Caco-2 (cell line): Measurements from ENCODE around the gene RAC2. TPM values are rescaled to one million over a fixed set of nuclear protein-coding genes. Genes with fewer than 3 reads are reported as not detected.

Source experiments
- BruUV-seq: library from RNA; stranded (reverse); fragments of 400-500 nt; replicated peaks from 2 replicates; lab custom pipeline; 2021; lab: Mats Ljungman, UMichigan
- CTCF ChIA-PET: fragments of 300-600 bp; sonication (Branson Sonifier 250); formaldehyde crosslinking; loops from one replicate; lab custom pipeline; 2022; ENCODE audit warnings: antibody characterized with exemption; lab: Charles Lee
- POLR2A ChIA-PET: fragments of 300-600 bp; sonication (Branson Sonifier 250); formaldehyde crosslinking; loops from one replicate; lab custom pipeline; 2022; ENCODE audit warnings: antibody characterized with exemption; lab: Charles Lee
- DNase-seq, 2 experiments: peaks; one replicate each; pipeline versions ENCODE4 v3.0.0 to v3.0.0-alpha.2; 2020 to 2022
- H3K27me3 ChIP-seq: replicated peaks from 2 replicates; pipeline ENCODE4 v1.6.0; 2011; ENCODE audit warnings: low read length; ENCODE audit not compliant: control insufficient read depth, insufficient read depth
- H3K36me3 ChIP-seq: 2 replicates; pipeline ENCODE4 v1.5.1; 2011; ENCODE audit warnings: low read length; ENCODE audit not compliant: control insufficient read depth, insufficient read depth
- H3K4me1 ChIP-seq: fragments of 250-450 bp; sonication (Bioruptor Pico); 2 replicates; pipeline ENCODE4 v1.5.1; 2020; ENCODE audit warnings: mild to moderate bottlenecking
- H3K4me3 ChIP-seq: 2 replicates; pipeline ENCODE4 v1.5.1; 2011; ENCODE audit warnings: low read depth, mild to moderate bottlenecking, control low read depth, low read length
- H3K9me3 ChIP-seq: fragments of 250-450 bp; sonication (Bioruptor Pico); 2 replicates; pipeline ENCODE4 v1.5.1; 2020; ENCODE audit warnings: mild to moderate bottlenecking, moderate library complexity
- H3K27ac Mint-ChIP-seq: one replicate; pipeline ENCODE4 v1.8.0; 2022; ENCODE audit warnings: mixed read lengths; ENCODE audit not compliant: unreplicated experiment
- H3K27me3 Mint-ChIP-seq: one replicate; pipeline ENCODE4 v1.8.0; 2022; ENCODE audit warnings: mixed read lengths; ENCODE audit not compliant: insufficient read depth, unreplicated experiment
- H3K36me3 Mint-ChIP-seq: one replicate; pipeline ENCODE4 v1.8.0; 2022; ENCODE audit warnings: mild to moderate bottlenecking, mixed read lengths; ENCODE audit not compliant: insufficient read depth, unreplicated experiment
- H3K4me1 Mint-ChIP-seq: one replicate; pipeline ENCODE4 v1.8.0; 2022; ENCODE audit warnings: low read depth, mixed read lengths; ENCODE audit not compliant: unreplicated experiment
- H3K4me3 Mint-ChIP-seq: one replicate; pipeline ENCODE4 v1.8.0; 2022; ENCODE audit warnings: mild to moderate bottlenecking, moderate library complexity, mixed read lengths; ENCODE audit not compliant: unreplicated experiment
- H3K9me3 Mint-ChIP-seq: one replicate; pipeline ENCODE4 v1.8.0; 2022; ENCODE audit warnings: mixed read lengths; ENCODE audit not compliant: unreplicated experiment
- CTCF ChIP-seq, 2 experiments: fragments of 200-600 bp in 1 of 2; IDR thresholded peaks; 1 replicate in 1 of 2; 2 replicates in 1 of 2; pipeline versions ENCODE4 v1.5.1 to v1.8.0; 2011 to 2022; ENCODE audit warnings: antibody characterized with exemption in 1 of 2, control low read depth in 1 of 2, inconsistent platforms in 1 of 2, low read depth in 1 of 2, low read length in 1 of 2, mild to moderate bottlenecking in 1 of 2, moderate library complexity in 1 of 2; ENCODE audit not compliant: insufficient read depth in 1 of 2, severe bottlenecking in 1 of 2, unreplicated experiment in 1 of 2
- intact Hi-C: fragments of 100-400 bp; cut with micrococcal nuclease; formaldehyde crosslinking; loops from one replicate; pipeline ENCODE4 v1.10.0; 2022; ENCODE audit not compliant: unreplicated experiment
- total RNA-seq: library from RNA; stranded (reverse); gene quantifications from 2 replicates; pipeline ENCODE4 v1.2.3, GENCODE V29; 2022

The RAC2 gene
- total RNA-seq, 1 experiment from 2014 or later = 0.25 TPM

- Histone ChIP-seq H3K4me3 (no peak overlapping the region), H3K36me3 (no peaks in the 10 kb centered on the region)
- POLR2A ChIA-PET = no interaction called here
Observed at GRCh38 chr22:37204045-37204655, 39.9 kb downstream of the RAC2 start.

GRCh38 chr22:37203354-37204044 is 40.6 kb downstream of the RAC2 start:
- Histone ChIP-seq H3K9me3 (no peaks in the 10 kb centered on the region), H3K36me3 (no peaks in the 10 kb centered on the region), H3K27me3 (no peaks in the 10 kb centered on the region; the same call in 1 of the 2 replicates), H3K4me3 (no peak overlapping the region), H3K4me1 (peaks cover 15% of the 10 kb centered on the region)
- CTCF ChIA-PET = no interaction called here
- DNase-seq = peak in 1 of 2 experiments; percentile 32
- H3K4me3 Mint-ChIP-seq = no peak overlapping the region
- TF ChIP-seq CTCF (IDR thresholded peaks at IDR 0.05; ENCODE audit: insufficient read depth in 1 of 2, low read depth in 1 of 2, low read length in 1 of 2, severe bottlenecking in 1 of 2, unreplicated experiment in 1 of 2) = no peak
- intact Hi-C loops = no loop called here
- H3K4me1 Mint-ChIP-seq = no peaks in the 10 kb centered on the region
- H3K9me3 Mint-ChIP-seq = no peaks in the 10 kb centered on the region
- H3K27me3 Mint-ChIP-seq = no peaks in the 10 kb centered on the region
- peaks cover 7% of the 10 kb centered on the region for H3K36me3 Mint-ChIP-seq
- POLR2A ChIA-PET = no interaction called here
- no peak overlapping the region for H3K27ac Mint-ChIP-seq
- BruUV-seq = no TSS peak

More at GRCh38 chr22:37204045-37204655, 39.9 kb downstream of the RAC2 start:
- intact Hi-C loops = no loop called here
- no peaks in the 10 kb centered on the region for H3K9me3 ChIP-seq
- H3K4me1 ChIP-seq = peaks cover 15% of the 10 kb centered on the region
- Mint-ChIP-seq H3K36me3 (peaks cover 7% of the 10 kb centered on the region), H3K9me3 (no peaks in the 10 kb centered on the region), H3K27ac (no peak overlapping the region), H3K4me1 (no peaks in the 10 kb centered on the region), H3K4me3 (no peak overlapping the region), H3K27me3 (no peaks in the 10 kb centered on the region)
- peak in 1 of 2 experiments; percentile 21 for DNase-seq
- TF ChIP-seq CTCF (IDR thresholded peaks at IDR 0.05; ENCODE audit: insufficient read depth in 1 of 2, low read depth in 1 of 2, low read length in 1 of 2, severe bottlenecking in 1 of 2, unreplicated experiment in 1 of 2) = no peak
- CTCF ChIA-PET = no interaction called here
- no peaks in the 10 kb centered on the region; the same call in 1 of the 2 replicates for H3K27me3 ChIP-seq
- BruUV-seq = no TSS peak

- H3K4me3 ChIP-seq = no peak overlapping the region
- DNase-seq = peak in 1 of 2 experiments; percentile 26
- no peaks in the 10 kb centered on the region for H3K9me3 ChIP-seq
- intact Hi-C loops = no loop called here
- H3K27me3 ChIP-seq = no peaks in the 10 kb centered on the region; the same call in 1 of the 2 replicates
- Mint-ChIP-seq H3K27me3 (no peaks in the 10 kb centered on the region), H3K4me3 (no peak overlapping the region), H3K27ac (no peak overlapping the region), H3K4me1 (peaks cover 7% of the 10 kb centered on the region), H3K9me3 (no peaks in the 10 kb centered on the region), H3K36me3 (peaks cover 7% of the 10 kb centered on the region)
- ChIA-PET POLR2A (no interaction called here), CTCF (no interaction called here)
- no TSS peak for BruUV-seq
- peaks cover 22% of the 10 kb centered on the region for H3K4me1 ChIP-seq
- no peaks in the 10 kb centered on the region for H3K36me3 ChIP-seq
- no peak for TF ChIP-seq CTCF (IDR thresholded peaks at IDR 0.05; ENCODE audit: insufficient read depth in 1 of 2, low read depth in 1 of 2, low read length in 1 of 2, severe bottlenecking in 1 of 2, unreplicated experiment in 1 of 2)
Observed at GRCh38 chr22:37202716-37203115, 41.4 kb downstream of the RAC2 start.
